DMS153 (cell line): ENCODE data around the gene IFIT3.
"Not testable (repeated sequence)": the region's sequence is repeated elsewhere in the genome, so short reads cannot be mapped to it uniquely, and the experiment has no call there.

Experiments
- DNase-seq: peaks from one replicate; lab custom pipeline; 2025; lab: John Stamatoyannopoulos, UW

IFIT3 gene

DNA sequence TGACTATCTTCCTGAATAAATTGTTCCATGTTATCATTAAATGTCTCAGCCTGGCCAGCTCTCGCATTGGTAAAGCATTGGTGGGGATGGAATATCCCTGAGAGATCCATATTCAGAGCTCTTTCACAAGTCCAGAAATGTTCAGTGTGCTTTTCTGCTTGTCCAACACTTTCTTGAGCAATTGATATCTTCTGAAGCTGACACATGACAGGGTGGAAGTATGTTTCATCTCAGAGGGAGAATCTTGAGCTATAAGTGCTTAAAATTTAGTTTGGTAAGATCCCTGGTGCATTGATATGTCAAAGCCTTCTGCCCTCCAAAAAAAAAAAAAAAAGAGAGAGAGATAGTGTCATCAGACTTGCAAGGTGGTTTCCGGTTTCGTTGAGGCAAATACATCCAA lies 7.4 kb downstream of the IFIT3 start:
- DNase-seq: no peak

GRCh38 chr10:89336241-89336640 lies 8.4 kb downstream of the IFIT3 start:
- no peak for DNase-seq

DNA sequence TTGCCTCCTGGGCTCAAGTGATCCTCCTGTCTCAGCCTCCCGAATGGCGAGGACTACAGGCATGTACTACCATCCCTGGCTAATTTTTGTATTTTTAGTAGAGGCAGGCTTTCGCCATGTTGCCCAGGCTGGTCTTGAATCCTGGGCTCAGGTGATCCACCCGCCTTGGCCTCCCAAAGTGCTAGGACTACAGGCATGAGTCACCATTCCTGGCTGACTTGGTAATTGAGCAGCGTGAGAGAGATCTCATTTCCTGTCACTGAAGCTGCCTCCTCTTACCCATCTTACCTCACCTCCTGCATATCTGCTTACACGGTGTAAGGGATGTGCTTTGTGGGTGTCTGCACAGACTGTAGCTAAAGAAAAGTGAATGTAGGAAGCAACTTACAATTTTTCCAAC lies 9.7 kb downstream of the IFIT3 start:
- no peak for DNase-seq

- DNase-seq: no peak
Observed at GRCh38 chr10:89338713-89339112, 10.9 kb downstream of the IFIT3 start.

- no peak for DNase-seq
Observed at GRCh38 chr10:89339875-89340274, 12.1 kb downstream of the IFIT3 start.

DNA sequence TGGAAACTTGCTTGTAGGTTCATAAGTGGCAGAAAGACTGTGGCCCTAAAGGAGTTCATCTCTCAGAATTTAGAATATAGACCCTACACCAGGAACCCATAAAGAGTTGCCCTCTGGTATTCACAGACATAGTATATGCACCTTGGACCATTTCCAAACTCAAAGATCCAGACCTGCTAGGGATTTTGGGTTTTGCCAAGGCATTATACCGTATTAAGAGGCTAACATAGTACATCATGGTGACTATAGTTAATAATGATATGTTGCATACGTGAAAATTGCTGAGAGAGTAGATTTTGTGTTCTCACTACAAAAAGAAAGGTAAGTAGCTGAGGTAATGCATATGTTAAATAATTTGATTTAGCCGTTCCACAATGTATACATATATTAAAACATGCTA lies 13.9 kb downstream of the IFIT3 start:
- DNase-seq: no peak

GRCh38 chr10:89342206-89342958 lies 14.6 kb downstream of the IFIT3 start:
- DNase-seq: no peak

GRCh38 chr10:89343089-89343767 lies 15.4 kb downstream of the IFIT3 start:
- no peak for DNase-seq

DNA sequence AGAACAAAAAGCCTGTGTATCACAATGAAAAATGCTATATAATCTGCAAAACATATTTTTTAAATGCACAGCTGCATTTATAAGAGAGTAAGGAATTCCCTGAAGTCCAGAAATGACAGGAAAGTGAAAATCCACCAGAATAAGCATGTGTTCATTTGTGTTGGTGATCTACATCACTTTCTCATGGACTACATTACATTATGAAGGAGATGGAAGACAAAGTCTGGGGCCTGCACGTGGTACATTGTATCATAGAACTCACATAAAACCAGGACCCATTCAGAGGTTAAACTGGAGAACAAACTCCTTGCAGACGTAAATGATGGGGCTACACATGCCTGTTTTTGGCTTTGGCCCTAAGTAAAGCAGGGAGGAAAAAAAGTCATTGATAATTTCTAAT lies 16.4 kb downstream of the IFIT3 start:
- DNase-seq: no peak

GRCh38 chr10:89345367-89346000 lies 17.7 kb downstream of the IFIT3 start:
- no peak for DNase-seq

GRCh38 chr10:89346405-89347254 lies 18.8 kb downstream of the IFIT3 start:
- no peak for DNase-seq

DNA sequence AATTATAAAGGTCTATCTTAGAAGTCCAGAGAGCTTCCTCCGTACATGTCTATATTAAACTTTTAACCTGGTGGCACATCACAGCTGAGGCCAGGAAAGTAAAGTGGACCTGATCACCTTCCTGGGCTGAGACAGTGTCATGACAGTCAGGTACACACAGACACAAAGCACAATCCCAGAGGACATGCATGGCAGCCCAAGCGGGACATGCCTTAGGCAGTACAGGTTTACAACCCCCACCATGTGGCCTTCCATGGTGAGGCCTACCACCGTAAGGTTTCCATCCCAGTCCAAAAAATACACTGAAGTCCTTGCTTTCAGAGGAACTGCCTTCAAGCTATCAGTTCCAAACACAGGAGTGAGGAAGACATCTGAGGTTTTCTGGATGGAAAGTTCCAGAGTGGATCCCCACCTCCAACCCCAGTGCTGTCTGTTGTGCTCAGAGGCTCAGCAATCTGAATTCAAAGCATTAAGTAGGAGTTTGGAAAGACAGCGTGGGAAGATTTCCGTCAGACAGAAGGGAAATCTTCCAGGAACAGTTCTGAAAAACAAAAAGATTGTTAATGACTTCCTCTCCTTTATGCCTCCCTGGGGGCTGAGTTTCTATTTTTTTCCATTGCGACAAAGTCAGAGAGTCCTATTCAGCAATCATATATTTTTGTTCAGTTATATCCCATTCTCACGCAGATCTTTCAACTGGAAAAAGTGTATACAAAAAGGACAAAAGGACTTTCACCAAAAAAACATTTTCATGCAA lies 20.1 kb downstream of the IFIT3 start:
- DNase-seq: no peak

GRCh38 chr10:89348481-89348880 lies 20.7 kb downstream of the IFIT3 start:
- DNase-seq: no peak

GRCh38 chr10:89348975-89349374 lies 21.2 kb downstream of the IFIT3 start:
- no peak for DNase-seq

- not testable (repeated sequence) for DNase-seq
Observed at GRCh38 chr10:89350631-89351315, 23.0 kb downstream of the IFIT3 start.

DNA sequence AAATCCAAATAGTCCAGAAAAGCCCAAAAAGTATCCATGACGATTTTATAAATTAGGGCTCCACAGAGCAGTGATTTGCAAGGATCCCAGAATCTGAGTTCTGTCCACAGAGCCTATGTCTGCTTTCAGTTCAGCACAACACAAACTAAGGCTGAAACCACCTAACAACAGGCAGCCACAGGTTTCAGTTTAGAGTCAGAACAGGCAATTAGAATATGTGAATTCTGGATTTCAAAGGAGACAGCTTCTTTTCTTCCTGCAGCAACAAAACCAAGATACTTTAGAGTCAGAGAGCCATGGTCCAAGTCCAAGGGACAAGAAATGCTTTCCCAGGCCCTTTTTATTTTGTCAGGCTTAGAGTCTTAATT lies 23.6 kb downstream of the IFIT3 start:
- no peak for DNase-seq

DNA sequence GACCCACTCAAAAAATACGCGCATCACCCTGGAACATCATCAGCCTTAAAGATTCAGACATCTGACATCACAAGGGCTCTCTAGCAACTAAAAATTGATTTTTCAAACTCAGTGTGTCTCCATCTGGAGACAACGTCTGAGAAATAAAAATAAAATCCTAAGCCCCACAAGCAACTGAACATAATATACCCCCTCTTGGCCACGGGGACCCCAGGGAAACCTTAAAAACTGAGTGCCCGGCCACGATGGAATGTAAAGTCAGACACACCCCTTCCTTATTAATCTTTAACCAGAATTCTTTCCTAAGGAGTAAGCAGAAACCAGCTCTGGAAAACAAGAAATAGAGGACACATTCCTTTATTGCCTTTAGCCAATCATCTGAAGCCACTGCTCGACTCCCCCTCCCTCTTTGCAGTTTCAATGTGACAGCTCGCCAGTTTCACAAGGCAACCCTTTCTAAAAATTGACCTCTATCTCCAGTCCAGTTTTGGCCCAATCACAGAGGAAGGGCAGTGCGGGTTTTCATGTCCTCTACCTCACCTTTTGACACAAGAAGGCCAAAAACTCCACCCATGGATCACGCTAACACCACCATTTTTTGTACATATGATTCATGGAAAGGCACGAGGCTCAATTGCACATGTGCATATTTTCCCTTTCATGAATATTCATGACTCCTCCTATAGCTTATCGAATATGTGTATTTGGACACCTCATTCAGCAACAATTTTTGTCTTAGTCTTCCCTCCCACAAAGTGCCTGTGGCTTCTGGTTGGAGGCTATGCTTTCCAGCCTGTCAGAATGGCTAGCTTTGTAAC lies 24.2 kb downstream of the IFIT3 start:
- DNase-seq: no peak

GRCh38 chr10:89352802-89353201 lies 25.0 kb downstream of the IFIT3 start:
- no peak for DNase-seq

- no peak for DNase-seq
Observed at GRCh38 chr10:89355394-89355931, 27.7 kb downstream of the IFIT3 start.

DNA sequence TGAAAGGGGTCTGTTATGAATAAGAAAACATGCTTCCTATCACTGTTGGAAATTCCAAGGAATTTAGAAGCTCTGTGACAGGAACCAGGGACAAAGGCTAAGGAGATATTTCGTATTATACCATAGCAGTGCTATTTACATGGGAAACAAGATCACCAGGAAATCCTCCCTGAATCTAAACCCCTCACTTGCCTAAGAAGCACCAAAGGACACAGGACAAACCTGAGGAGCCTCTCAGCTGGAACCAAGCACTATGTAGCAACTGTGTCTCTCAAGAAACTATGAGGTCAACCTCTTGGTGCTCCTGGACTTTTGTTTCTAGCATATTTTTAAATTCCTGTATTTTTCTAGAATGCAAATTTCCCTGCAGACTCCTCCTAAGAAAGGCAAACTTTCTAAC lies 29.3 kb downstream of the IFIT3 start:
- no peak for DNase-seq
